Esophagus squamous epithelium (tissue), 4 donors: ENCODE results near the gene PLA2R1.

Experiments
- POLR2A ChIP-seq, 4 donors: fragments of 450-650 bp; IDR thresholded peaks; one replicate each; pipeline ENCODE4 v1.6.1; 2017; ENCODE audit warnings: antibody characterized with exemption in 4 of 4, mild to moderate bottlenecking in 4 of 4, moderate library complexity in 3 of 4
- TF ChIP-seq, protein P1 (sequence below), 6 experiments: fragments of 450-650 bp in 4 of 6; fragments of 200-600 bp in 2 of 6; sonication (generic) in 2 of 6; IDR thresholded peaks; one replicate each; pipeline ENCODE4 v1.5.1; 2016 to 2019; ENCODE audit warnings: antibody characterized with exemption in 6 of 6, mild to moderate bottlenecking in 4 of 6, moderate library complexity in 4 of 6

DNA sequence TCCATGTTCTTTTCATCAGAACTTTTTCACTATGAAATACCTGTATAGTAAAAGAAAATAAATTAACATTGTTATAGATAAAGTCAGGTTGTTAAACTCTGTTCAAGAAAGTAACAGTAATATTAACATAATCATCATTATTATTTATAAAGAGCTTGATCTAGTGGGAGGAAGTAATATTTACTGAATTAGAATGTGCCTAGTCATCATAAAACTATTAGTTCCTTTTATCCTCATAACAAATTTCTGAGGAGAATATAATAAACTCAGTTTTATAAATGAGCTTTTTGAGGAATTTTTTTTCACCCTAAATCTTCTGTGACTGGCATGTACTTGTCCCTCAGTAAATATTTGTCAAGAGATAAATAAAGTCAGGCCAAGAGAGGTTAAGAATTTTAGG lies 78.4 kb downstream of the PLA2R1 start:
- TF ChIP-seq, protein P1, sequence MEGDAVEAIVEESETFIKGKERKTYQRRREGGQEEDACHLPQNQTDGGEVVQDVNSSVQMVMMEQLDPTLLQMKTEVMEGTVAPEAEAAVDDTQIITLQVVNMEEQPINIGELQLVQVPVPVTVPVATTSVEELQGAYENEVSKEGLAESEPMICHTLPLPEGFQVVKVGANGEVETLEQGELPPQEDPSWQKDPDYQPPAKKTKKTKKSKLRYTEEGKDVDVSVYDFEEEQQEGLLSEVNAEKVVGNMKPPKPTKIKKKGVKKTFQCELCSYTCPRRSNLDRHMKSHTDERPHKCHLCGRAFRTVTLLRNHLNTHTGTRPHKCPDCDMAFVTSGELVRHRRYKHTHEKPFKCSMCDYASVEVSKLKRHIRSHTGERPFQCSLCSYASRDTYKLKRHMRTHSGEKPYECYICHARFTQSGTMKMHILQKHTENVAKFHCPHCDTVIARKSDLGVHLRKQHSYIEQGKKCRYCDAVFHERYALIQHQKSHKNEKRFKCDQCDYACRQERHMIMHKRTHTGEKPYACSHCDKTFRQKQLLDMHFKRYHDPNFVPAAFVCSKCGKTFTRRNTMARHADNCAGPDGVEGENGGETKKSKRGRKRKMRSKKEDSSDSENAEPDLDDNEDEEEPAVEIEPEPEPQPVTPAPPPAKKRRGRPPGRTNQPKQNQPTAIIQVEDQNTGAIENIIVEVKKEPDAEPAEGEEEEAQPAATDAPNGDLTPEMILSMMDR (IDR thresholded peaks at IDR 0.05): no peak
- no peak for TF ChIP-seq POLR2A (IDR thresholded peaks at IDR 0.05)
